H1 (cell line): ENCODE measurements around the gene ADGB. TPM values are rescaled to one million over a fixed set of nuclear protein-coding genes. Genes with fewer than 3 reads are reported as not detected.

ENCODE experiments used
- CTCF ChIA-PET: fragments of 300-600 bp; sonication (Branson Sonifier 250); formaldehyde crosslinking; loops from one replicate; lab custom pipeline; 2021; ENCODE audit not compliant: partially characterized antibody; lab: Charles Lee
- POLR2A ChIA-PET: fragments of 300-600 bp; sonication (Branson Sonifier 250); formaldehyde crosslinking; loops from one replicate; lab custom pipeline; 2021; ENCODE audit warnings: inconsistent platforms; ENCODE audit not compliant: partially characterized antibody; lab: Charles Lee
- DNase-seq, 2 experiments: peaks; one replicate each; pipeline versions ENCODE4 v3.0.0 to v3.0.0-alpha.2; 2010 to 2022; ENCODE audit warnings: low spot score in 2 of 2, low read depth in 1 of 2, mixed read lengths in 1 of 2
- FAIRE-seq: peaks from 2 replicates; lab custom pipeline; 2011; peaks lifted over from hg19 to GRCh38; lab: Jason Lieb, UNC
- H2AFZ ChIP-seq: 2 replicates; pipeline ENCODE4 v1.8.1; 2012; ENCODE audit warnings: low read length, inconsistent platforms
- H2AK5ac ChIP-seq: 2 replicates; pipeline ENCODE4 v1.6.1; 2013; ENCODE audit warnings: low read depth, low read length
- H2BK120ac ChIP-seq: replicated peaks from 2 replicates; pipeline ENCODE3; 2013; ENCODE audit warnings: low read depth, low read length, inconsistent platforms
- H2BK12ac ChIP-seq: 2 replicates; pipeline ENCODE4 v1.6.1; 2013; ENCODE audit warnings: low read depth, low read length
- H2BK15ac ChIP-seq: 2 replicates; pipeline ENCODE4 v1.6.1; 2013; ENCODE audit warnings: low read length
- H2BK20ac ChIP-seq: 2 replicates; pipeline ENCODE4 v1.6.1; 2013; ENCODE audit warnings: low read length
- H2BK5ac ChIP-seq: 2 replicates; pipeline ENCODE4 v1.6.1; 2013; ENCODE audit warnings: low read depth, low read length
- H3K14ac ChIP-seq: 2 replicates; pipeline ENCODE4 v1.6.1; 2013; ENCODE audit warnings: inconsistent platforms; ENCODE audit not compliant: insufficient read length
- H3K18ac ChIP-seq: 2 replicates; pipeline ENCODE4 v1.6.1; 2013; ENCODE audit warnings: low read length; ENCODE audit errors: extremely low read depth
- H3K23ac ChIP-seq: 2 replicates; pipeline ENCODE4 v1.6.1; 2013; ENCODE audit warnings: inconsistent platforms; ENCODE audit not compliant: insufficient read length
- H3K23me2 ChIP-seq: 2 replicates; pipeline ENCODE4 v1.6.1; 2013; ENCODE audit warnings: low read depth, low read length
- H3K27ac ChIP-seq: 2 replicates; pipeline ENCODE4 v1.6.1; 2011; ENCODE audit warnings: low read depth, low read length, inconsistent platforms
- H3K27me3 ChIP-seq, 4 experiments: replicated peaks in 1 of 4; 1 replicate in 1 of 4; 2 replicates in 3 of 4; pipeline versions ENCODE4 v1.6.1 to v1.8.1; 2011 to 2013; ENCODE audit warnings: low read length in 3 of 4, mild to moderate bottlenecking in 3 of 4, inconsistent platforms in 2 of 4, mixed read lengths in 2 of 4, moderate library complexity in 1 of 4; ENCODE audit not compliant: control insufficient read depth in 3 of 4, insufficient read depth in 3 of 4; ENCODE audit errors: extremely low read depth in 1 of 4
- H3K36me3 ChIP-seq, 4 experiments: 2 replicates each; pipeline versions ENCODE4 v1.6.1 to v1.8.1; 2011 to 2013; ENCODE audit warnings: mild to moderate bottlenecking in 4 of 4, low read length in 3 of 4, moderate library complexity in 2 of 4, control low read depth in 1 of 4, inconsistent platforms in 1 of 4; ENCODE audit not compliant: insufficient read depth in 4 of 4, control insufficient read depth in 2 of 4
- H3K4ac ChIP-seq: replicated peaks from 2 replicates; pipeline ENCODE3; 2013; ENCODE audit warnings: low read length, low read depth, mixed read lengths, inconsistent platforms; ENCODE audit not compliant: insufficient read length
- H3K4me1 ChIP-seq, 4 experiments: replicated peaks in 1 of 4; 1 replicate in 1 of 4; 2 replicates in 3 of 4; pipeline versions ENCODE4 v1.6.1 to v1.8.1; 2011 to 2013; ENCODE audit warnings: low read length in 3 of 4, inconsistent platforms in 2 of 4, mixed read lengths in 1 of 4; ENCODE audit not compliant: insufficient read depth in 4 of 4, control insufficient read depth in 3 of 4
- H3K4me2 ChIP-seq, 2 experiments: 2 replicates each; pipeline versions ENCODE4 v1.6.1 to v1.8.1; 2011 to 2013; ENCODE audit warnings: low read depth in 2 of 2, low read length in 2 of 2, control low read depth in 1 of 2, inconsistent platforms in 1 of 2, mild to moderate bottlenecking in 1 of 2; ENCODE audit not compliant: insufficient read depth in 1 of 2
- H3K4me3 ChIP-seq, 4 experiments: fragments of 200-600, 300-600 bp in 1 of 4; sonication (generic), shearing (Covaris generic), sonication (Bioruptor Twin) in 1 of 4; 2 replicates each; pipeline versions ENCODE4 v1.5.1 to v1.8.1; 2011 to 2016; ENCODE audit warnings: low read length in 4 of 4, low read depth in 3 of 4, control low read depth in 2 of 4, inconsistent platforms in 2 of 4, mild to moderate bottlenecking in 2 of 4, mixed read lengths in 1 of 4, moderate library complexity in 1 of 4; ENCODE audit not compliant: insufficient read depth in 2 of 4; ENCODE audit errors: extremely low read depth in 1 of 4
- H3K56ac ChIP-seq: replicated peaks from 2 replicates; pipeline ENCODE3; 2013; ENCODE audit warnings: low read depth, mild to moderate bottlenecking, mixed read lengths, low read length, inconsistent platforms; ENCODE audit not compliant: insufficient read length
- H3K79me1 ChIP-seq: 2 replicates; pipeline ENCODE4 v1.6.1; 2013; ENCODE audit warnings: low read depth, low read length, control low read depth
- H3K79me2 ChIP-seq, 2 experiments: 2 replicates each; pipeline versions ENCODE4 v1.6.1 to v1.8.1; 2012 to 2013; ENCODE audit warnings: low read length in 2 of 2, mild to moderate bottlenecking in 2 of 2, inconsistent platforms in 1 of 2; ENCODE audit not compliant: insufficient read depth in 2 of 2, control insufficient read depth in 1 of 2
- H3K9ac ChIP-seq, 4 experiments: replicated peaks in 1 of 4; 1 replicate in 1 of 4; 2 replicates in 3 of 4; pipeline versions ENCODE4 v1.6.1 to v1.8.1; 2011 to 2013; ENCODE audit warnings: low read depth in 3 of 4, low read length in 3 of 4, control low read depth in 2 of 4, mild to moderate bottlenecking in 2 of 4, moderate library complexity in 2 of 4, inconsistent platforms in 1 of 4; ENCODE audit errors: extremely low read depth in 1 of 4
- H3K9me3 ChIP-seq, 2 experiments: 2 replicates each; pipeline versions ENCODE4 v1.6.1 to v1.8.1; 2012 to 2013; ENCODE audit warnings: mild to moderate bottlenecking in 2 of 2, moderate library complexity in 2 of 2, control low read depth in 1 of 2, inconsistent platforms in 1 of 2, low read depth in 1 of 2, low read length in 1 of 2, mixed read lengths in 1 of 2; ENCODE audit not compliant: insufficient read depth in 2 of 2
- H4K20me1 ChIP-seq, 2 experiments: replicated peaks in 1 of 2; 2 replicates each; pipeline versions ENCODE3 to v1.8.1; 2011 to 2013; ENCODE audit warnings: inconsistent platforms in 2 of 2, low read length in 2 of 2, mild to moderate bottlenecking in 1 of 2; ENCODE audit not compliant: insufficient read depth in 2 of 2, control insufficient read depth in 1 of 2
- H4K5ac ChIP-seq: 2 replicates; pipeline ENCODE4 v1.6.1; 2013; ENCODE audit warnings: low read length, low read depth, mixed read lengths, inconsistent platforms; ENCODE audit not compliant: insufficient read length
- H4K8ac ChIP-seq: 2 replicates; pipeline ENCODE4 v1.8.0; 2013; ENCODE audit warnings: mild to moderate bottlenecking, moderate library complexity, low read length, inconsistent platforms; ENCODE audit not compliant: insufficient read depth; ENCODE audit errors: extremely low read depth
- H4K91ac ChIP-seq: replicated peaks from 2 replicates; pipeline ENCODE3; 2013; ENCODE audit warnings: low read length, mixed read lengths, inconsistent platforms; ENCODE audit not compliant: insufficient read length
- BRCA1 ChIP-seq: IDR thresholded peaks from 2 replicates; pipeline ENCODE4 v1.6.1; 2012; ENCODE audit warnings: low read depth, low read length, improper control_type of control experiment
- CHD1 ChIP-seq: IDR thresholded peaks from 2 replicates; pipeline ENCODE4 v1.6.1; 2012; ENCODE audit warnings: low read depth, low read length, improper control_type of control experiment
- CTBP2 ChIP-seq: IDR thresholded peaks from 2 replicates; pipeline ENCODE4 v1.7.0; 2011; ENCODE audit warnings: borderline replicate concordance, mild to moderate bottlenecking, moderate library complexity, mixed read lengths, low read length; ENCODE audit not compliant: insufficient read depth, insufficient read length
- KDM5A ChIP-seq: fragments of 200-600 bp; IDR thresholded peaks from 2 replicates; pipeline ENCODE4 v1.7.1; 2012; ENCODE audit warnings: mild to moderate bottlenecking, low read length, inconsistent platforms, mixed read lengths
- TAF7 ChIP-seq: optimal IDR thresholded peaks from 2 replicates; pipeline ENCODE3; 2011; ENCODE audit warnings: low read depth, mild to moderate bottlenecking, inconsistent platforms, low read length, moderate library complexity, borderline replicate concordance
- YY1 ChIP-seq: IDR thresholded peaks from 2 replicates; pipeline ENCODE4 v1.6.1; 2011; ENCODE audit warnings: low read depth, mild to moderate bottlenecking, low read length
- ZNF274 ChIP-seq: IDR thresholded peaks from 2 replicates; pipeline ENCODE4 v1.7.0; 2012; ENCODE audit warnings: low read length, borderline replicate concordance; ENCODE audit errors: extremely low read depth
- WGBS, 2 experiments: shearing (Covaris generic) in 1 of 2; methylation state at CpG; one replicate each; pipeline versions ENCODE4 v1.1.6 to v1.1.7; 2013 to 2015; ENCODE audit warnings: low lambda C conversion rate in 2 of 2, mixed read lengths in 2 of 2, inconsistent platforms in 1 of 2, low coverage in 1 of 2, missing lambda C conversion rate in 1 of 2; ENCODE audit not compliant: insufficient replicate concordance in 2 of 2, insufficient coverage in 1 of 2, insufficient read length in 1 of 2; ENCODE audit errors: extremely low coverage in 1 of 2, missing lambda C conversion rate in 1 of 2; 5-methylcytosine and 5-hydroxymethylcytosine counted together
- polyA plus RNA-seq, 7 experiments: library from polyadenylated mRNA; depleted of rRNA in 3 of 7; stranded (reverse) in 5 of 7; unstranded in 2 of 7; fragments of >200 nt in 5 of 7; fragments of 200-250 nt in 2 of 7; gene quantifications; 1 replicate in 5 of 7; 2 replicates in 1 of 7; 4 replicates in 1 of 7; pipeline versions ENCODE4 v1.2.1 to v1.2.3, GENCODE V29; 2011 to 2013; ENCODE audit warnings: missing spikeins in 2 of 7, mixed read lengths in 2 of 7
- total RNA-seq: library from RNA; stranded (reverse); fragmentation: NEBNext Ultra II Directional; extraction: Animal tissue kit (Norgen Biotek cat#: 25700); gene quantifications from 2 replicates; pipeline ENCODE4 v1.2.1, GENCODE V29; 2021

ADGB gene
- total and polyA plus RNA-seq, 2 of the 8 experiments (the other 6 are each of a cell fraction or from before 2014, with no cell fraction given) = not detected

DNA sequence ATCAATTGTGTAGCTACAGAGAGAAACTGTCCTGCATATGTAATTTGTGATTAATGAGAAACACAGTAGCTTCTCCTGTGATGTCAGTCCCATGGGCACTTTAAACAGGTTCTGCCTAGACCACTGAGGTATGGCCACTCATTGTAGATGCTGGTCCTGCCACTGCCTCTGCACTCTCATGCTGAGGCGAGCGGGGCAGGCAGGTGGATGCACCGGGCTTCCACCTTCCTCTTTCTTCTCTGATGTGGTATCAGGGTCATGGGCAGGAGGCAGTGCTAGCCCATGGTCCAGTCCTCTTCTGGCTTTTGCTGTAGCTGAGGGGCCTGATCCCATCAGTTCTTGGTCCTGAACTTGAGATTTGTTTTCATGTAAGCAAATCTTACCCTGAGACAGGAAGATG lies 58.7 kb downstream of the ADGB start:
- H3K23me2 ChIP-seq = no peaks in the 10 kb centered on the region; the same call in 1 of the 2 replicates
- H2BK120ac ChIP-seq = no peak overlapping the region
- no peak overlapping the region for H2BK15ac ChIP-seq
- H3K14ac ChIP-seq = no peak overlapping the region
- H2BK12ac ChIP-seq = no peak overlapping the region
- 93% methylated on average over 3 of the region's 3 CpGs; no CpG with 5 or more reads in 1 of the 2 experiments for WGBS, 2 experiments
- H3K4me1 ChIP-seq = no peaks in the 10 kb centered on the region
- ChIA-PET POLR2A (interaction anchor here (0.6 kb wide), 1 partner anchor 27 kb away, joined by 3 read pairs; no protein-coding TSS in a partner anchor), CTCF (no interaction called here)
- FAIRE-seq (no peak), DNase-seq (no peak)
- no peak overlapping the region for H2BK5ac ChIP-seq
- H3K23ac ChIP-seq = no peak overlapping the region
- no peak overlapping the region for H2AK5ac ChIP-seq
- H3K4ac ChIP-seq = no peak overlapping the region
- no peak overlapping the region for H3K4me2 ChIP-seq
- H3K79me2 ChIP-seq = no peaks in the 10 kb centered on the region
- no peak overlapping the region for H4K91ac ChIP-seq
- no peak overlapping the region for H3K18ac ChIP-seq
- H3K36me3 ChIP-seq = no peaks in the 10 kb centered on the region
- no peak overlapping the region for H3K27ac ChIP-seq
- H4K8ac ChIP-seq = no peak overlapping the region
- no peak overlapping the region for H3K9ac ChIP-seq
- no peaks in the 10 kb centered on the region for H4K20me1 ChIP-seq
- no peak for TF ChIP-seq KDM5A
- no peak for TF ChIP-seq ZNF274
- TF ChIP-seq CTBP2 = no peak
- no peak for TF ChIP-seq BRCA1
- TF ChIP-seq YY1 = no peak
- no peak for TF ChIP-seq TAF7
- no peak for TF ChIP-seq CHD1
- TF ChIP-seq, all 59 proteins: peak for 0
- Histone ChIP-seq H3K4me3 (no peak overlapping the region), H3K27me3 (no peaks in the 10 kb centered on the region), H3K9me3 (no peaks in the 10 kb centered on the region), H3K56ac (no peak overlapping the region), H2BK20ac (no peak overlapping the region), H3K79me1 (no peaks in the 10 kb centered on the region), H4K5ac (no peak overlapping the region), H2AFZ (no peak overlapping the region; the same call in 1 of the 2 replicates)
